ENCODE data around the gene HES7.
A peak's percentile ranks its signal among the peaks of the same experiment; 100 is the strongest.
"Not testable (repeated sequence)": the region's sequence is repeated elsewhere in the genome, so short reads cannot be mapped to it uniquely, and the experiment has no call there.

The HES7 gene

DNA sequence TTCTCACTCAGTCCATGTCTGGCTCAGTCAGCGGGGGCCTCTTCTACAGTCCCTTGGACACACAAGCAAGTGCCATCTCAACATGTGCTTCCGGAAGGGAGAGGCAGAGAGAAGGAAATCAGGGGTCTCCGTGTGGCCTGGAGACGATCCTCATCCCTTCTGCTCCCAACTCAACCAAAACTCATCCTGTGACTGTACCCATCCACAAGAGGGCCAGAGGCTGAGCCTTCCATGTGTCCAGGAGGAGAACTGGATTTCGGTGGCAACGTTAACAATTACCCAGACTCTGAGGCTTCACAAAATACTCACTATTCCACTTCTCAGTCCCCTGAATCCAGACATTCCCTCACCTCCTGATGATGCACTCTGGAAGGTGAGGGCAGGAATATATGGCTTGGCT, 28.5 kb downstream of the HES7 start:
- no peak for DNase-seq

DNA sequence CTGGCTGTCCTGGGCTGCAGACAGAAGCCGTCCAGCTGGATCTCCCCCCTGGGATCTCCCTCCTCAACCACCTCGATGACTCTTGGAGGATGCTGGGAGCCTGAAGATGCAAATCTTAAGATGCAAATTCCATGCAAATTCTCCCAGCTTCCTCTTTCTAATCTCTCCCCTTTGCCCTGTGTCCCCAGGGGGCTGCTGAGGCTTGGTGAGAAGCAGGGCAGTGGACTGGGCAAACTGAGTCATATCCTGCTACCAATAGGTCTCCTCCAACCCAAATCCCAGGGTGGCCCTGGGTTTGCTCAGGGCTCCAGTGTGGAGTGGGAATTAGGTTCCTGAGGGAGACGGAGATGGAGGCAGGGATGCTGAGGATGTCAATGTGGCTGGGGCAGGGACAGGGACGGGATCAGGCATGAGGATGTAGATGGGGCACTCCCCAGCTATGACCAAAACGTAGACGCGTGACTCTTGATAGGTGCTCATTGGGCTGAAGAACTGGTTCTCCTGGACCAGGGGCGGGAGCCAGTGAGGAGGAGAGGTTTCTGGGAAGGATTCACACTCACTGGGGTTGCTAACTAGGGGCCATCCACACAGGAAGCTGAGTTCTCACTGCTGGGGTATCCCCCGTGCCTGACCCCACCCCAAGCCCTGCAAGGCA, 32.7 kb downstream of the HES7 start:
- no peak for DNase-seq

DNA sequence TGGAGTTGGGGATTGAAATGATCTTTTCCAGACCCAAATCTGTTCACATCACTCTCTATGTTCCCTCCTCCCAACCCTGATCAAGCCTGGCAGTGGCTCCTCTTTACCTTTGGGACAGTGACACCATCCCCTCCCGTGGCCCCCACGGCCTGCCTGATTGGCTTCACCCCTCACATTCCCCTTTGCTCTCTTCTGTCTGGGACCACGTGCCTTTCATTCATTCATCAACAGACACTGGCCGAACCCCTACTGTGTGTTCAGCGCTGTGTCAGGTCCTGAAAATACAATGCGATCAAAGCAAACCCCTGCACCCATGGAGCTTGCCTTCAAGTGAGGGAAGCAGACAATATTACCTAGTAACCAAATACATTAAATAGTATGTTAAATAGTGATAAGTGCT, 34.2 kb downstream of the HES7 start:
- no peak for DNase-seq

DNA sequence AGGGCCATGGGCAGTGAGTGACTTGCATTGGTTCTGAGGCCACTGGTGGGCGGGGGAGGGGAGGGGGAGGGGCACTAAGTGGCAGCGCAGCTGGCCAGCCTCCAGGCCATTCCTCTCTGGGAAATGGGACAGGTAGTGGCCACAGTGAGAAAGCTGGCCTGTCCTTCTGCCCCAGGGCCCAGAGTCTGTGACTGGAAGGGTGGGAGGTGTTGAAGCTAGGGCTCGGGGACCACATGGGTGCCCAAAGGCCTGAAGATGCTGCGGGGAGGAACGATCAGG, 36.0 kb downstream of the HES7 start:
- DNase-seq: no peak

DNA sequence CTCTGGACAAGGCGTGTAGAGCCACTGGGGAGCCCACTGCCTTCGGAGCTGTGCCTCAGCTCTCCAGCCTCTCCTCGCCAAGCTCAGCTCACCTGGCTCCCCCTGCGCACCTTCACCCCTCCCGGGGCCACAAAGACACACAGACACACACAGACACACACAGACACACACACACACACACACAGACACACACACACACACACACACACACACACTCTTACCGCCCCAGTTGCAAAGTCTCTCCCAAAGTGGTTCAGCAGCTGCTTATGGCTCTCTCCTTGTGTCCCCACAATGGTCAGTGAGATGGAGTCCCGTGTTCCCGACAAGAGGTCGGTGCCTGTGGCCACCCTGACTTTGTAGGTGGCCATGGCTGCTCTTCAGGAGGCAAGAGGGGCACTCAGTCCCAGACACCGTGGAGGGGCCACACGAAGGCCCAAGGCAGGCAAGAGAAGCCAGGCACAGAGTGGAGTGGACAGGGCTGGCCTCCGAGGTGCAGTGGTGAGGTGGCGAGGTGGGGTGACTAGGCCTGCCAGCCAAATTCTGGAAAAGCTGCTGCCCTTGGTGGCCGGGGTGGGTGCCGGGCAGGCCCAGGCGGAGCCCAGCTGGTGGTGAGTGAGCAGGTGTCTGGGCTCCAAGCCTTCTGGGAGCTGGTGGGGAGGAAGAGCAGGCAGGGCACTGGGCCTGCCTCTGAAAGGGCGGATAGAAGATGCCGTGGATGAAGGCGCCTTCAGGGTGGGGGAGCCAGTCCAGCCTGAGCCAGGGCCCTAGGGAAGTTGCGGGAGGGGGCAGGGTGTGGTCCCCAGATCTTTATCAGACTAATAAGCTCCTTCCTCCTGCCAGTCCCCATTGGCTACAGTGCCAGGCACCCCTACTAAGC, 36.6 kb downstream of the HES7 start, which contains the start of gene ALOX12B:
Gene ALOX12B, minus strand, starts transcription at position 642 of the 877 bp plus-strand sequence. Its CDS starts 274 bp downstream, at position 368.
- DNase-seq: no peak

DNA sequence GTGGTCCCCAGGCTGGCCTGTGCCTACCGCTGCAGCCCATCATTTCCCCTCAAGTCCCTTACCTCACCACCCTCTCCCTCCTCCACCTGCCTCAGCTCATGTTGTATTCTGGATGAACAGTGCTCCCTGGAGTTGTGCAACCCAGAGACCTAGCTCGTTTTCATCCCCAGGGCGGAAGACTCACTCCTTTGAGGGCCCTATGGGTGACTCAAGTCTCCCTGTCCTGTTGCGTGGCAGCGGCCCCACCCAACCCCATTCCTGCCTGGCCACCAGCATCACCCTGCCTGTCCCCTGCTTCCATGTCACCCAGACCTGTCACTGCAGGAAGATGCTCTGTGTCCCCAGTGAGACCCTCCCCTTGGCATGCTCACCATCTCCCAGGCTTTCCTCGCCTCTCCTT, 39.7 kb downstream of the HES7 start:
- no peak for DNase-seq

DNA sequence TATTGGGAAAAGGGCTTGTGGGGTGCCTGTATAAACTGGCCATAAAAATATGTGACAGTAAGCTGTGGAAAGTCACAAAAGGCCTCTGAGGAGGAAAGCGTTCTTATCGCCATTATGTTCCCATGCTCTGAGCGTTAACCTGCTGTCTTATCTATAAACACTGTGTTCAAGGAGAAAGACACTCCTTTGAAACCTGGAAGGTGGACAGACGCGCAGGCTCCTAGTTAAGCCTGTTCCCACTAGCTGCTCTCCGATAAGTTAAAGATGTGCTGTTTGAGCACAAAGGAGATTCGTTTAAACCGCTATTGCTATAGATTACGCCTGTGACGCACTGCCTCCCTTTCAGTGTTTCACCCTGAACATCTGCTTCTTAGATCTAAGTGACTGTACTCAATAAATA, 41.6 kb downstream of the HES7 start:
- no peak for DNase-seq

DNA sequence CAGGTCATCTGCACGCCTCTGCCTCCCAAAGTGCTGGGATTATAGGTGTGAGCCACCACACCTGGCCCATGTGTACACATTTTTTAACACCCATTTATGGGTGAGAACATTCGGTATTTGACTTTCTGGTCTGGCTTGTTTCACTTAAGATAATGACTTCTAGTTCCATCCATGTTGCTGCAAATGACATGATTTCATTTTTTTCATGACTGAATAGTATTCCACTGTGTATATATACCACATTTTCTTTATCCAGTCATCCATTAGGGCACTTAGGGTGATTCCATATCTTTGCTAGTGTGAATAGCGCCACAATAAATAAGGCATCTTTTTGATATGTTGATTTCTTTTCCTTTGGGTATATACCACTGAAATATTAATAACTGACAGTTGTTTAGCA, 42.0 kb downstream of the HES7 start:
- no peak for DNase-seq

DNA sequence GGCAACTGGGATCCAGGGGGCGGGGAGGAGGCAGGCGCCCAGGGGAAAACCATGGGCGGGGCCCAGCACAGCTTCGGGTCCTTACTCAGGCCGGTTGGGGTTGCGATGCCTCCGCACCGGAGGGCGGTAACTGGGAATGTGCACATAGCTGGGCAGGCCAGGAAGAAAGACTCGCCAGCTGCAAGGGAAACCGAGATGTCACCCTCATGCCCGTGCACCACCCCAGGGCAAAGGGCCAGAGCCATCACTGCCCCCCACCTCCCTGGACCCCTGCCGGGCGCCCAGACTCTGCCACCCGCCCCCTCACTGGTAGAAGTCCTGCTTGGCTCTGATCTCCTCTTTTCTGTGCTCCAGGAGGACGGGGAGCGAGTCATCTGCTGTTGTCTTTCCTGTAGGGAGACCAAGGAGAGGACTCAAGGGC, 43.1 kb downstream of the HES7 start:
- DNase-seq: no peak

DNA sequence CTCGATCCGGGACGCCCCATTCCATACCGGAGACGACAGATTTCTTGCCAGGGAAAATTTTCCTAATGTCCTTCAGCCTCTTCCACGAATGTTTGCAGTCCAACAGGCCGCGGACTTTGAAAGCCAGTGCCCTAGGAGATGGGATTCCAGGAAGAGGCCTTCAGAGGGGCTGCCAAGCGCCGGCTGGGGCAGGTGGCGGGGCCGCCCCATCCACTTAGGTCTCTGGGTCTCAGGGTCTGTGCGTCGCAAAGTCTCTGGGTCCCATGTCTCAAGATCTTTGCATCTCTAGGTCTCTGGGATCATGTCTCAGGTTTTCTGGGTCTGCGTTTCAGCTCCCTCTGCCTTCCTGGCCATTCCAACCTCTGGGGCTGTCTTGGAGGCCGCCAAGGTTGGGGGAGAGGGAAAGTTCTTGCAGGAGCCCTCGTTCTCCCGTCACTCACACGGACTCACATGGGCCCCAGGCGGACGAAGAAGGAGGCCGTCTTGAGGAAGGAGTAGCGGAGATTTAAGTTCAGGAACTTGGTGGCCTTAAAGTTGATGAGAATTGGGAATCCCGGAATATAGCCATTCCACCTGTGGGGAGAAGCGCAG, 43.6 kb downstream of the HES7 start:
- DNase-seq: no peak

DNA sequence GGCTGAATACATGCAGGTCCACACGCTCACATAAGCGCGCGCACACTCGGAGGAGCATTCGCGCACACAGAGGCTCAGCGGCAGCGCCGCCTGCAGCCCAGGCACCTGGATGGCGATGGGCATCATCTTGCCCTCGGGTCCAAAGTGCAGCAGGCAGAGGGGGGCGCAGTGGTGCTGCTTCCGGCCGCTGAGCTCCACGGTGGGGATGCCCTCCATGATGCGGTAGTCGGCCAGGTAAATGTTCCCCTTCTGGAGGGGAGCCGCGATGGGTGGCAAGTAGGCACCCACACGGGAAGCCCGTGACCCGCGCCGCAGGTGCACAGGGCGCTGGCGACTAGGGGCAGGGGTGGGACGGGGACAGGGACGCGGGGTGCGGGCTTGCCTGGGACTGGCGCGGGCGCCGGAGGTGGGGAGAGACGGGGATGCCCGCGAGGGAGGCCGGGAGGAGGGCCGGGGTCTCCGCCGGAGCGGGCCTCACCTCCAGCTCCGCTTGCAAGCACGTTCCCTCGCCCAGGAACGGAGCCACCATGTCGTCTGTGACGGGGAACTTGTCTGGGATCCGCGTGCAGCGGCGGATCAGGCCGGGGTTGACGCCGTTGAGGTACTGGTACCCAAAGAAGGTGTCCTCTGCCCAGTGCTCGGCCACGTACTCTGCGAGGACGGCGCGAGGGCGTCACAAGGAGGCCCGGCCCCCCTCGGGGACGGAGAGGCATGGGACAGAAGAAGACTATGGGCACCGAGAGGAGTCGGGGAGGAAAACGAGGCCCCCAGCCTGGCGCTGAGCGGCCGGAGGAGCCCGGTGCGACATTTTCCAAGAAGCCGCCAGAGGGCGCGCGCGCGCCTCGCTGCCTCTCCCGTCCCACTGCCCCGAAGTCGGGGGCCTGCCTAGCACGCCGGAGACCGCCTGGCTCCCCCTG, 44.4 kb downstream of the HES7 start:
- peak; percentile 81 for DNase-seq

DNA sequence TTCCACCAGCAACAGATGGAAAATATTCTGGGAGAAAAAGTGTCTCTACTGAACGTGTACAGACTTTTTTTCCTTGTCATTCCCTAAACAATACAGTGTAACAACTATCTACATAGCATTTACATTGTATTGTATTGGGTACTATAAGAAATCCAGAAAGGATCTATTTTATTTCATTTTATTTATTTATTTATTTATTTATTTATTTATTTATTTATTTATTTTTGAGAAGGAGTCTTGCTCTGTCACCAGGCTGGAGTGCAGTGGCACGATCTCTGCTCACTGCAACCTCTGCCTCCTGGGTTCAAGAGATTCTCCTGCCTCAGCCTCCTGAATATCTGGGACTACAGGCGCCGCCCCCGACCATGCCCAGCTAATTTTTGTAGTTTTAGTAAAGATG, 46.0 kb downstream of the HES7 start:
- not testable (repeated sequence) for DNase-seq

DNA sequence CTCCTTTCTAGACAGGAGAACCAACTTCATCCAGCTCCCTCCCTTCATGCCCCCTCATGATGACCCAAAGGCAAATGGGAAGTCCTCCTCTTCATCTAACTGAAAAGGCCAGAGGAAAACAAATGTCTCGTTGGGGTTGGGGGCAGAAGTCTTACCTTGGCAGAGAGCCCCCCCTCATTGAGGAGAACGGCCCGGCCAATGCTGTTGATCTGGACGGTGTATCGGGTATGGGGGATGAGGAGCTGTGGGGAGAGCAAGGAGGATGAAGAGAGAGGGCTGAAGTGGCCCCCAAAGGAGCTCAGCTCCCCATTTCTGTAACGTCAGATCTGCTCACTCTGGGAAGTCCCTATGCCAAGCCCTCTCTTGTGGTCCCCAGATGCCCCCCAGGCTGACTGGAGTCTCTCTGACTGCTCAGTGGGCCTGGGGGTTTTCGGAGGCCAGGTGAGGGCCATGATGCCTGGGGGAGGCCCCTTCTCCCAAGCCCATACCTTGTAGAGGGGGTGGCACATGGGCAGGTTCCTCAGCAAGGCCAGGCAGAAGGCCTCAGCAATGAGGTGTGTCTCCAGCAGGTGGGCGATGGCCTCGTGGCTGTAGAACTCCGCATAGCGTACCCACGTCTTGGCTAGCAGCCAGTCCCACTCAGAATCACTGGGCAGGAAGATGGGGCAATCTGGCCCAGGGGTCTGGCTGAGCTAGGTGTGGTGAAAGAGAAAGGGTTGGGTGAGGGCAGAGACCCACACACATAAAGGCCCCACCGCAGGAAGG, 47.2 kb downstream of the HES7 start:
- DNase-seq: no peak

DNA sequence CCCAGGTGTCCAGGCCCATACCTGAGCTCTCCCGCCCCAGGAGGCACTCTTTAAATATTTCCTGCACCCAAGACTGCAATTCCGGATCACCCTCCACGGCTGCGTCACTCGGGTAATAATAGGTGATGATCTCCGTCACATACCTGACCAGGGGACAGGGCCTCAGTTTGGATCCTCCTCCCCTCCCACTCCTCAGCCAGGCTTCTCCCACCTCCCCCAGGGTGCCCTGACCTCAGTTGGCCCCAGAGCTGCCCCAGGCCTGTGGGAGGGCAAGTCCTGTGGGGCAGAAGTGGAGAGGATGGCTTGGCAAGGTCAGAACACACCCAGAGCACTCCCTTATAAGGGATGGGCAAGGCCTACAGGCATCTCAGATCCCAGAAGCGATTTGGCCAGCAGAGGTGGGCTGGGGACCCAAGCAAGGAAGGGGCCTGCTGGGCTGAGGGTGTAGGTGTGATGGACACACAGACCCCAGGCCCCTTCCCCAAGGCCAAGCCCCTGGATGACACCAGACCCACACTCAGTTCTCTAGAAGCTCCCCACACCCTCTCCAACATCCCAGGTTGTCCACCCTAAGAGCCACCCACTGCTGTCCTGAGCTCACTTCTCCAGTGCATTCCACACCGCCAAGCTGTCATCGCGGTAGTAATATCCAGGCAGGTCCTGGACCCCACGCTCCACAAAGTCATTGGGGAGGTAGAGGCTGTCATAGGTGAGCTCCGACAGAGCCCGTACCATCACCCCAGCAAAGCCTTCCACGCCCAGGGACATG, 48.1 kb downstream of the HES7 start:
- DNase-seq: no peak

DNA sequence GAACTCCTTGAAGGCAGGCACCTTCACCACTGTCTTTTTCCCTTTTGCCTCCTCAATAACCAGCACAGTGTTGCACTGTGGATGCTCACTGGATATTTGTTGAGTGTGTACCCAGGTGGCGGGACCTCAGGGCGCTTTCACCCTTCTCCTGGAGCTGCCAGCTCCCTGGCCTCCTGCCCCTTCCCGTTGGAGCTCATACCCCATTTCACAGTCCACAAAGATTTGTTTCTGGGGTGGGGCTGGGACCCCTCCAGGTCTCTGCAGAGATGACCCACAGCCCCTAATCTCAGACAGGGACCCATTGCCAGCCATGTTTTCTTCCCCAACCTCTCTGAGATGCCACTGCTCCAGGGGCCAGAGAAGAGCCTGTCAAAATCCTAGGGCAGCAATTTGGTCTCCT, 48.8 kb downstream of the HES7 start:
- DNase-seq: no peak

DNA sequence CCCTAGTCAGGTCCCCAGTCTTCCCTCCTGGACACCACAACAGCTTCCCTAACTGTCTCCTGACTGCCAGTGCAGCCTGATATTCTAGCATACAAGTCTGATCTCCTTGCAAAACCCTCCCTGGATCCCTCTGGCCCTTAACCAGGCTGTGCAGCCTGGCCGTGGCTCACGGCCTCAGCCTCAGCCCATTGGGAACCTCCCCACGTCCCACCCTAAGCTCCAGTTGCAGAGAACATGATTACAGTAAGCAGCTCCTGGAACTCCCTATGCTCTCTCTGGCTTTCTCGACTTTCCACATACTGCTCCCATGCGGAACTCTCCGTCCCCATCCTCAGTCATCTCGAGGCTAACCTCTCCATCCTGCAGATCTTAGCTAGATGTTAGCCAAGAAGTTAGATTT, 49.4 kb downstream of the HES7 start:
- DNase-seq: no peak

DNA sequence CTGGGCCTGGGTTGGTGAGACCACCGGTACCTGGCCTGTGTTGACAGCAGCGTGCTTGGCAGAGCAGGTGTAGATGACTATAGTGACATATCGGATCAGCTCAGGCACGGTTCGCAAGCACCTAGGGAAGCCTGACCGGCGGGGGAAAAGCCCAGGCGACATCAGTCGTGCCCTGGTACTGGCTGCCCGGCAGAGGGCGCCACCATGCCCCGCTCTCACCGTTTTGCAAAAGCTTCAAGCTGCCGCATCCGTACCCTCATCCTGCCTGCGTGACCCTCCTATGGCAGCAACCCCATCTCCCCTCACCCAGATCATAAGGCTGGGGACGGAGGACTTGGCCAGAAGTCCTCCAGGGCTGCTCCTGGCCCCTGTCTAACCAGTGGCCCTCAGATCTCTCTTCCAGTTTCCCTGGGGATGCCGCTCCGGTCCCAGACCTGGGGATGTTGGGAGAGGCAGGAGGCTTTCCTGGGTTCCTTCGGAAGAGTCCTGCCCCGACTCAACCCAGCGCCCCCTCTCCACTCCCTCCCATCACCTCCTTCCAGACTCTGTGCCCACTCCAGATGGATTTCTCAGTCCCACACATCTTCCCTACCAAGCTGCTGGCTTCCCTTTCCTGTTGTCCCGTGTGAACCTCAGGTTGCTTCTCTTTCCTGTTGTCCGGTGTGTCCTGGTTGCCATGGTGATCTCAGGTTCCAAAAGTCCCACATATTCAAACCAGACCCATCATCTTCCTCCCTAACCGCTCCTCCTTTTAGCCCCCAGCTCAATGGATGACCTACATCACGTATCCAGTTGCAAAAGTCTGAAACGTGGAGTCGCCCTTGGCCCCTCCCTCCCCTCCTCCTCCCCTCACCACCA, 50.0 kb downstream of the HES7 start:
- peak; percentile 81 for DNase-seq

DNA sequence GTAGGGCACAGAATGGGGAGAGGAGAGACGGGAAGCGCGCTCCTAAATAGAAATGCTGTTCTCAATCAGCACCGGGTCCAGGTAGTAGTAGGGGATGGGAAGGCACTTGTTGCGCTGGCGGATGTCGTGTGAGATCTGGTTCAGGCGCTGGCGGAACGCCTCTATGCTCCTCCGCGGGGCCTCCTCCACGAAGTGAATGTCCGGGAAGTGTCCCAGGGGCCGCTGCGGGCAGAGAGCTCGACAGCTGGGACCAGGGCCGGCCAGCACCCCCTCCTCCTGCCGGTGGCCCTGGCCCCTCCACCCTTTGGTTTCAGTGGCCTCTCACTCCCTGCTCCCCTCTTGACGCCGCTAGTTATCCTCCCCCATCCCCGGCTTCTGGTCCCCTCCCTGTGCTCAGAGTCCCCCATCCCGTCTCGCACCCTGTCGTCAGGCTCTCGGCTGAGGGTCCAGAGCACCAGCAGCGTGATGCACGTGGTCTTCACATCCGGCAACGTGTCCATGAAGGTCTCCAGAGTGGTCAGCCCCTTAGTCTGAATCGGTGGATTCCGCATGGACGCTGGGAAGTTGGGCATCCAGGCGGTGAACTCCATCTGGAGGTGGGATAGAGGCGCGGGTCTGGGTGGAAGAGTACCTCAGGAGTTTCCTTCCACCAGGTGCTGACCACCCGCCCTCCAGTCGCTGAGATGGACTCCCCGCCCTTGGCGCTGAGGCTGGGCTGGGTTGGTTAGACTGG, 51.0 kb downstream of the HES7 start:
- no peak for DNase-seq

DNA sequence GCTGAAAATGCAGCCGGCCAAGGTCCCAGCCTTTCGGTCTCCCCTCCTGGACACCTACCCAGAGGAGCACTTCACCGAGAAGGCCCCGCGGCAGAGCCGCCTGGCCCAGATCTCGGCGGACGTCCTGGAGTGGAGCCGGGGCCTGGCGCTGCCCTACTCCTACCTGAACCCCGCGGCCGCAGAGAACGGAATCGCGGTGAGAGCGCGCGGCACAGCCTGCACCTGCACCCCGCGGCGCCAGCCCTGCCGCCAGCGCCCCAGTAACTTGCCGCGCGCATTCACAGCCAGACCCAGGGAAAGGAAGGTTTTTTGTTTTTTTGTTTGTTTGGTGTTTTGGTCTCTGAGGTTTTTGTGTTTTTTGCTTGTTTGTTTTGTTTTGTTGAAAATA, 51.6 kb downstream of the HES7 start:
- DNase-seq: no peak

DNA sequence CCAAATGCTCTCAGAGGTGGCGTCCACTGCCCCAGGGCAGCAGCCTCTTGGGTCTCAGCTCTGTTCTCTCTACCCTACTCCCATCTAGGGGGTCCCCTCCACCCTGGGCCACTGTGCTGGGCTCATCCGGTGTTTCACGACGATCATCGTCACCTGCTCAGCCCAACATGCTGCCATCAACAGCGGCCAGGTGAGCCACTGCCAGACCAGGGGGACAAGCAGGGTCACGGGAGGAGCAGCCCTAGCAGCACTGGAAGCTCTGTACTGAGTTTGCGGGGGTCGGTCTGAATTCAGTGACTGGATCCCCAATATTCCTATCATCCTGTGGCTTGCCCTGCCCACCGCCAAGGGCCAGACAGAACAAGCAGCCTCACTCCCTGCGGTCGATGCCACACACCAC, 52.4 kb downstream of the HES7 start:
- no peak for DNase-seq

Data from OCI-M1 (cell line).